Fibroblast of pulmonary artery (primary cell): ENCODE results near the gene ARSG.

ENCODE experiments used
- DNase-seq: peaks from one replicate; pipeline ENCODE4 v3.0.0-alpha.2; 2010; ENCODE audit warnings: low read depth
- H3K4me3 ChIP-seq: replicated peaks from 2 replicates; pipeline ENCODE4 v1.5.1; 2011; ENCODE audit warnings: low read depth, mild to moderate bottlenecking, control low read depth, low read length, moderate library complexity
- TF ChIP-seq, protein P1 (sequence below): IDR thresholded peaks from 2 replicates; pipeline ENCODE4 v1.5.1; 2011; ENCODE audit warnings: mild to moderate bottlenecking, control low read depth, low read length, inconsistent platforms; ENCODE audit errors: missing control alignments

ARSG gene

DNA sequence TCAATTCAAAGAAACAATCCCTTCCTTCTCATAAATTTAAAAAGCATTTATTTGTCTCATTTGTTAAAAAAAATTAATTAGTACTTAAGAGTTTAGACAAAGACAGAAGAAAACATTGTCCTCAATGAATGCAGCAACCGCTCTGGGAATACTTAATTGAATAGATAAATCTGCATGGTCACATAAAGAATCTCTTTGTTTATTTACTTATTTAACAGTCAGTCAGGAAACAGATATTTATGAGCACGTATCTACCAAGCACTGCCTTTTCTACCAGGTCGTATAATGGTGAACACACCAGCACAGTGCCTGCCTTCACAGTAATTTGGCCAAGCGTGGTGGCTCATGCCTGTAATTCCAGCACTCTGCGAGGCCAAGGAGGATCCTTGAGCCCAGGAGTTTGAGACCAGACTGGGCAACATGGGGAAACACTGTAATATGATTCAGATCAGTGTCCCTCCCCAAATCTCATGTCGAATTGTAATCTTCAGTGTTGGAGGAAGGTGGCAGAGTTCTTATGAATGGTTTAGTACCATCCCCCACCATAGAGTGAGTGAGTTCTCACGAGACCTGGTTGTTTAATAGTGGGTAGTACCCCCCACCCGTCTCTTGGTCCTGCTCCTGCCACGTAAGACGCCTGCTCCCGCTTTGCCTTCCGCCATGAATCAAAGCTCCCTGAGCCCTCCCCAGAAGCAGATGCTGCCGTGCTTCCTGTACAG, 157.9 kb downstream of the ARSG start:
- H3K4me3 ChIP-seq: no peak overlapping the region
- DNase-seq: no peak

DNA sequence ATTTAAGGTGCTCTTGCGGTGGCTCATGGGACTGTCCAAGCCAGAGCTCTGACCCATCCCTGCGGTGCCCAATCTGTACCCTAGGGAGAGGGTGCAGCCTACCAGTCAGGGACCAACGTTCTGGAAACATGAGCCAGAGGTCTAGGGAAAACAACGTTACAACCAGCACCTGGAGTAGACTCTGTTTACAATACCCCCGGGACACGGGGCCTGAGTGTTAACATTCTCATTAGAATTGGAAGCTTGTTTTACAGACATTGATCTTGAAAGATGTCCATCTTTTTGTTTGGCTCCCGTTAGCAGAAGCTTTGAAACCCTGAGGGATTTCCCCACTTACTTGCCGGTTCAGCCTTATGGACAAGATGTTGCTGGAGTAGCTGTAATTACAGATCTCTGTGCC, 159.1 kb downstream of the ARSG start:
- TF ChIP-seq, protein P1, sequence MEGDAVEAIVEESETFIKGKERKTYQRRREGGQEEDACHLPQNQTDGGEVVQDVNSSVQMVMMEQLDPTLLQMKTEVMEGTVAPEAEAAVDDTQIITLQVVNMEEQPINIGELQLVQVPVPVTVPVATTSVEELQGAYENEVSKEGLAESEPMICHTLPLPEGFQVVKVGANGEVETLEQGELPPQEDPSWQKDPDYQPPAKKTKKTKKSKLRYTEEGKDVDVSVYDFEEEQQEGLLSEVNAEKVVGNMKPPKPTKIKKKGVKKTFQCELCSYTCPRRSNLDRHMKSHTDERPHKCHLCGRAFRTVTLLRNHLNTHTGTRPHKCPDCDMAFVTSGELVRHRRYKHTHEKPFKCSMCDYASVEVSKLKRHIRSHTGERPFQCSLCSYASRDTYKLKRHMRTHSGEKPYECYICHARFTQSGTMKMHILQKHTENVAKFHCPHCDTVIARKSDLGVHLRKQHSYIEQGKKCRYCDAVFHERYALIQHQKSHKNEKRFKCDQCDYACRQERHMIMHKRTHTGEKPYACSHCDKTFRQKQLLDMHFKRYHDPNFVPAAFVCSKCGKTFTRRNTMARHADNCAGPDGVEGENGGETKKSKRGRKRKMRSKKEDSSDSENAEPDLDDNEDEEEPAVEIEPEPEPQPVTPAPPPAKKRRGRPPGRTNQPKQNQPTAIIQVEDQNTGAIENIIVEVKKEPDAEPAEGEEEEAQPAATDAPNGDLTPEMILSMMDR: no peak
- no peak overlapping the region for H3K4me3 ChIP-seq
- DNase-seq: no peak

More for the DNA sequence above, 157.9 kb downstream of the ARSG start:
- TF ChIP-seq, protein P1: no peak

DNA sequence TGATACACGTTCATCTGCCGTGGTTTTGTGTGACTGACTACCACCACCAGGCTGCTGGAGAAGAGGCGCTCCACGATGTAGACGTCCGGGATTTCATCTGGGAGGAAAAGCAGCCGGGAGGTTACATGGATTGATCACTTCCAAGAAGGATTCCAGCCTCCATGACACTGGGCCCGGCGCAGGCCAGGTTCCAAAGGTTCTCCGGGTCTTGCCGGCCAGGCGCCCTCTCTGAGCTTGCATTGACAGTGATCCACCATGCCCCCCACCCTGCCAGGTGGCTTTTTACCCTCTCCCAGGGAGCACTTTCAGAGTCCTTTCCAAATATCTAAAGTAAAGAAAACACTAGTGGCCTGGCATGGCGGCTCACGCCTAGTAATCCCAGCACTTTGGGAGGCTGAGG, 159.5 kb downstream of the ARSG start:
- DNase-seq: no peak
- TF ChIP-seq, protein P1: no peak
- no peak overlapping the region for H3K4me3 ChIP-seq

DNA sequence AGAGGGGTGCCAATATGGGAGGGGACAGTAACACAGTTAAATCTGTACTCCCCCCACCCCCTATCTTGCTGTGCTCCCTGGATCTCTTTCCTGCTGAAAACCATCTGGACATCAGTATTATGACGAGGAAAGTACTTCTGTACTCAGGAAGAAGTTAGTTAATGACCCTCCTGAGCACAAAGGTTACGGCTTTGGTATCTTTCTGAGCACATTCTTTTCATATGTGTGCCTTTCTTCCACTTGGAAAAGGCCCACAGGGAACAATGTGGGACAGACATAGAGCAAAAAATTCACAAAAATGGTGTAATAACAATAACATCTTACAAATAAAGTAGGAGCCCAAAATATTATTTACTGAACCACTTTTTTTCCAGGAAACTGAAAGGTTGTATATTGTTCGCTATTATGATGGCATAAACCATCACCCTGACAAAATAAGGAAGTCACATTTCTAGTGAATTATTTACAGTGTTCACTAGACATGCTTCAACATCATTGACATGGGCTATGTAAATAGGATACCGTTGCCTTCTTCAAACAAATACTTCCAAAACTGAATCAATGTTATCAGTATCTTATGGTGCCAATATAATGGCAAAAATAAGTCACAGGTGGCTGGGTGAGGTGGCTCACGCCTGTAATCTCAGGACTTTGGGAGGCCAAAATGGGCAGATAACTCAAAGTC, 160.5 kb downstream of the ARSG start:
- TF ChIP-seq, protein P1: no peak
- H3K4me3 ChIP-seq: no peak overlapping the region
- DNase-seq: no peak

DNA sequence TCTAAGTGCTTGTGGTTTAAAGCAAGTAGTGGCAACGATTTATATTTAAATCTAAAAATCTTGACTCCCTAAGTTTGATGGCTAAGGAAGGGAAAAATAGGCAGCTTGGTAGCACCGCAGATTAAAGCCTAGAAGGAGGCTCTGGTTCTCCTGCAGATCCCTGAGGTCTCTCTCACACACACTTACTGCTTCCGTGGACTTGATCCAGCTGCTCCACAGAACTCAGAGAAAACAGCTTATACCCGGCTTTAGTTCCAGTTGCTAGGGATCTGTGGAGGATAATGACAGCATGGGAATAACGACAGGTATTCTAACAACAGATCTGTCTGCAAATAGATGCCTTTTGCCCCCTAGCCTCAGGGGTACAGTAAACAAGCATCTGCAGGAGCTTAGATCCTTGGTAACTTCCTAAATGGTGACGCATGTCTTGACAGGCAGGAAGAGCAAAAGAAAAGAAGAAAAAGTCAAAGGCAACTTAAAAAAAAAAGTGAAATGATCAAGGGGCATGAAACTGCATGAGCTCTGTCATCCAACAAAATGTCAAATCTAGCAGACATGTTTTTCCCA, 161.5 kb downstream of the ARSG start:
- no peak for DNase-seq
- TF ChIP-seq, protein P1: no peak
- H3K4me3 ChIP-seq: no peak overlapping the region

DNA sequence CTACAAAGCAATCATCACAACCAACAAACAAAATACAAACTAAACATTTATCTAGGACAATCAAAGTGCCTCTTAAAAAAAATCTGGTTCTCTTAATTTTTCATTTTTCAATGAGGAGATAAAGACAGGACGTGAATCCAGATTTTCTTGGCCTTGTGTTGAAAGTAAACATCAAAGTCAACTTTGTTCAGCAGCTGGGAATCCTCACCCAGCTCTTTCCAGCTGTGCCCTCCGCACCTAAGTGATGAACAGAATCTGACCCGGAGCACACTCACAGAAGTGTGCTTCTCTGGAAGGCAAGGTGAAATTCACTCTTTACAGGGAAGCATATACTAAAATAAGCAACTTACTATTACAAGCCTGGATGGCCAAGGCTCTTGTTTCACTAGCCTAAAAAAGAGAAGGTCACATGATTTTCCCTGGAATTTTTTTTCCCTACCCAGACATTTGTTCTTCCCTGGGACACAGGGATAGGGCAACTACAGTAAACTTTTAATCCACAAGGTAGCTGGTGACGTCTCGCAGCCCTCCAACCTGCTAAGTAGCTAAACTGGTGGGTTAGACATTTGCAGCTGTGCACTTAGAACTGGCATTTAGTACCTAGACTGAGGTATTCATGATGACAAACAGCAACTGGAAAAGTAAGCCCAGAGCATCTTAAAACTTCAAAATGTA, 162.8 kb downstream of the ARSG start:
- no peak for DNase-seq
- no peak overlapping the region for H3K4me3 ChIP-seq
- TF ChIP-seq, protein P1: no peak
